LNCaP clone FGC (cell line): ENCODE results near the gene SESN1.

Source experiments
- DNase-seq: peaks from one replicate; pipeline ENCODE4 v3.0.0-alpha.2; 2011; ENCODE audit warnings: low read depth
- H3K4me3 ChIP-seq: 2 replicates; pipeline ENCODE4 v1.5.1; 2011; ENCODE audit warnings: mild to moderate bottlenecking, low read depth, low read length, control low read depth
- TF ChIP-seq, protein P1 (sequence below): IDR thresholded peaks from 2 replicates; pipeline ENCODE4 v1.5.1; 2012; ENCODE audit warnings: mild to moderate bottlenecking; ENCODE audit not compliant: control insufficient read depth, insufficient read depth; ENCODE audit errors: extremely low read depth

The SESN1 gene

GRCh38 chr6:109104512-109104911, 9.9 kb upstream of the SESN1 start:
- TF ChIP-seq, protein P1, sequence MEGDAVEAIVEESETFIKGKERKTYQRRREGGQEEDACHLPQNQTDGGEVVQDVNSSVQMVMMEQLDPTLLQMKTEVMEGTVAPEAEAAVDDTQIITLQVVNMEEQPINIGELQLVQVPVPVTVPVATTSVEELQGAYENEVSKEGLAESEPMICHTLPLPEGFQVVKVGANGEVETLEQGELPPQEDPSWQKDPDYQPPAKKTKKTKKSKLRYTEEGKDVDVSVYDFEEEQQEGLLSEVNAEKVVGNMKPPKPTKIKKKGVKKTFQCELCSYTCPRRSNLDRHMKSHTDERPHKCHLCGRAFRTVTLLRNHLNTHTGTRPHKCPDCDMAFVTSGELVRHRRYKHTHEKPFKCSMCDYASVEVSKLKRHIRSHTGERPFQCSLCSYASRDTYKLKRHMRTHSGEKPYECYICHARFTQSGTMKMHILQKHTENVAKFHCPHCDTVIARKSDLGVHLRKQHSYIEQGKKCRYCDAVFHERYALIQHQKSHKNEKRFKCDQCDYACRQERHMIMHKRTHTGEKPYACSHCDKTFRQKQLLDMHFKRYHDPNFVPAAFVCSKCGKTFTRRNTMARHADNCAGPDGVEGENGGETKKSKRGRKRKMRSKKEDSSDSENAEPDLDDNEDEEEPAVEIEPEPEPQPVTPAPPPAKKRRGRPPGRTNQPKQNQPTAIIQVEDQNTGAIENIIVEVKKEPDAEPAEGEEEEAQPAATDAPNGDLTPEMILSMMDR, result no peak
- no peak overlapping the region for H3K4me3 ChIP-seq
- no peak for DNase-seq

DNA sequence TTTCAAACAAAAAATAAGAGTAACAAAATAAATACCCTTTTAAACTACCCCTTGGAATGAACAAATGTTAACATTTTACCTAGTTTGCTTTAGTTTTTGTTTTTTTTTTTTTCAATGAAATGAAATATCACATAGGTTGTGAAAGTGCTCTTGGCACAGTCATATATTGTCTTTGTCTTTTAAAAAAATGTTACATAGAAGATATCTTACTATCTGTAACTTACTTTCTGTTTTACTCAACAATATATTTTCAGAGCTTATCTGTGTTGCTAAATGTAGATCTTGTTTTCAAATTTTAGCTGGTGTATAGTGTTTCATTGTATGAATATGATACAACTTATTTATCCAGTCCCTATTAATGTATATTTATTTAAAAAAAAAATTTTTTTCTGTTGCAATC, 9.3 kb upstream of the SESN1 start:
- DNase-seq, result no peak
- TF ChIP-seq, protein P1, result no peak

DNA sequence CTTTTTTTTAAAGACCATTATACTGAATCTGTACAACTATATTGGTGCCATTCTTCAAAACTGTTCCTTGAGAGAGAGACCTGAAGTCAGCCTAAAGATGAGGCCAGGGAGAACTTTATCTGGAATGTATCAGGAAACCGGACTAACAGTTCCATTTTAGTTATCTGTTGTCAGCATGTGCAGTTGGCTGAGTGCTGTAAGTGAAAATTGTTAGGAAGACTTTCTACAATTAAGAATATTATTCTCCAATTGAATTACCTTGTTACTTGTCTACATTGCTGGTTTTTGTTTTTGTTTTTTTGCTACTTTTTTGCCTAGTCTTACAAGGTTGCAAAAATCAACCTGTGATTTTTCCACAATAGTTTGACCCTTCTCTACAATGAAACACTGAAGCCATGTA, 8.1 kb upstream of the SESN1 start:
- TF ChIP-seq, protein P1, result no peak
- no peak for DNase-seq
- H3K4me3 ChIP-seq, result no peak overlapping the region

More for the DNA sequence above, 9.3 kb upstream of the SESN1 start:
- H3K4me3 ChIP-seq, result no peak overlapping the region

GRCh38 chr6:109097661-109098060, 3.0 kb upstream of the SESN1 start:
- no peak for DNase-seq
- TF ChIP-seq, protein P1, result no peak
- no peak overlapping the region for H3K4me3 ChIP-seq

DNA sequence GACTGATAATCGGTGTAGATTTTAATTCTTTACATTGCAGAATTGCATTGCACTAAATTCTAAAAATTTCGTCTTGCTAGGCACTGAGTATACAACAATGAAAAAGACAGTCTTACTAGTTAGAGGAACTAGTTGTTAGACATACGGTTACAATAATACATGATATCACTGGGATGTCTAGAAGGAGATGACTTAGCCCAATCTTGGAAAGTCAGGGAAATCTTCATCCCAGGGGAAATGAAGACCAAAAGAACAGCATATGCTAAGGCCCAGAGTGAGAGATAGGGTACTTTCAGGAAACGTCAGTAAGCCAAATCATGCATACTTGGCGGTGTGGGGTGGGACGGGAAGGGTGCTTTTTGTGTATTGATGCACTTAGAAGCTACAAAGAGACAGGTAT, 1.6 kb upstream of the SESN1 start:
- TF ChIP-seq, protein P1, result no peak
- DNase-seq, result no peak
- H3K4me3 ChIP-seq, result peak overlapping the region; percentile 88

DNA sequence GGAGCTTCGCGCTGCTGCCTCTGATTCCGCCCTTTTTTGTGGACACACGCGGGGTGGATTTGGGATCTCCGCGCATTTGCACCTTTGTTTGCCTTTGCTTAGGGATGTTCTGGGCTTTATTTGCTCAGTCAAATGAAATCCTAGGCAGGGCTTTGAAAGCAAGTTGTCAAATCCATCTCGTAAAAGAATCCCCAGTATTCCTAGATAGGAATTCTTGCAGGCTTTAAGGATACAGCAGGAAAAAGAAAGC, 1.1 kb upstream of the SESN1 start:
- DNase-seq, result no peak
- H3K4me3 ChIP-seq, result peak overlapping the region; percentile 88
- TF ChIP-seq, protein P1, result no peak

DNA sequence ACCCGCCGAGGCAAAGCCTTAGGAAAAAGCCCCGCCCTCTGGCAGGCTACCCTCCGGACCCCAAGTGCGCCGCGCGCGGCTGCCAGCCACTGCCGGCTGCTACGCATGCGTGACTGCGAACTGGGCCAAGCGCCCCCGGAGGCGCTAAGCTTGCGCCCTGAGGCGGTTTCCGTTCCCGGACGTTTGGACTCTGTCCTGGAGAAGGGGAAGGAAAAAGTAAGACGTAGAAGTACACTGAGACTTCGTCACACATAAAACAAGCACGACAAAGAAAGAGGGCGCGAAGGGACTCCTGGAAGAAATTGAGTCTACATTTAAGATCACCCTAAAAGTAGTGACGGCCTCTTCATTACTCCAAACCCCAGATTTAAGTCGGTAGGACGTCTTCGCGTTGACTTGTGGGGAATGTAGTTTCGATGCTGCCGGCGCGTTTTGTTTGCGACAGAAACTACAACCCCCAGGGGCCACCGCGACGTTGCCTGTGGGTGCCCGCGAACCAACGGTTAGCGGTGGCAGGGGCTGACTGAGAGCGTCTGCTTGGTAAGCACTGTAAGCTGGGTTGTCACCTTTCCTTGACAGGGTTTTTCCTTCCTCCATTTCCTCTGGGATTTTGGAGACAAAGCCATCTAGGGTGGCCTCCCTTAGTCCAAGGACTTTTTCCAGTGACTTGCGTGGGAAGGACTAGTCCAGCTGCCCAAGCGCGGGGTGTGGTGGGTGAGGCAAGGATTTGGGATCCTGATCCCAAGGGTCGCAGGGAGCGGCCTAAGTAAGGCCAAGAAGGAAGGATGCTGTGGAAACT, 589 bp upstream of the SESN1 start, which contains the start of gene CEP57L1:
Gene CEP57L1, plus strand, starts transcription at position 472 of the 799 bp plus-strand sequence. CDS start 49,715 bp downstream, outside the sequence.
- TF ChIP-seq, protein P1, result peak; percentile 23; the same call in 1 of the 2 replicates
- DNase-seq, result peak; percentile 90
- H3K4me3 ChIP-seq, result peak within 1 kb of the TSS; percentile 88
